Retinal pigment epithelial cell (primary cell): ENCODE data around the gene RAPGEF6.
A peak's percentile ranks its signal among the peaks of the same experiment; 100 is the strongest.

Experiments used
- DNase-seq: peaks from one replicate; pipeline ENCODE4 v3.0.0-alpha.2; 2010; ENCODE audit warnings: low read depth
- H3K4me3 ChIP-seq: 2 replicates; pipeline ENCODE4 v1.5.1; 2011; ENCODE audit warnings: mild to moderate bottlenecking, low read length, control low read depth, moderate library complexity
- CTCF ChIP-seq: conservative IDR thresholded peaks from 2 replicates; pipeline ENCODE4 v1.5.1; 2011; ENCODE audit warnings: low read depth, low read length, control low read depth, inconsistent platforms

Gene RAPGEF6

DNA sequence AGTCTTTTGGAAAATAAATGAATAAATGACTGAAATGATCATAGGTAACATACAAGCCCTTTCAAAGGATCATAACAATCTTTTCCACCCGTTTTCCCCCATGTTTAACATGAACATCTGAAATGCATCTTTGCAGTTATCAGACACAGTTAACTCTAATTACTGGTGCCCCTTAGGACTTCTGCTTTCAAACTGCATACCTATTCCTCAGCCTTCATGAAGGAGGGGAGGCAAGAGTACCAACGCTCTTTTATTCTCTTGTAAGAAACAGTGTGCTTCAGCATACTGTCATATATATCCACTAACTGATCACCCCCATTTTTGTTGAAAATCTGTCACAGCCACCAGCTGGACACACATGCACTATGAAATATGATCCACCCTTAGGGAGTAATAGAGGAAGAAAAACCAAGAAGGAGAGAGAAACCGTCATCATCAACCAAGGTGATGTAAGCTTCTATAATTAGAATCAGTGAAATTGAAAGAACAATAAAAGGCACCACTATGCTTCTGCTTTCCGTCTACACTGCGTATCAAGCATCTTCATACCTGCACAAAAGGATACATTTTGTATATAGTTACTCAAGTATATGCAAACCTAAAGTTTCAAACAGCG, 98.7 kb downstream of the RAPGEF6 start:
- no peak for DNase-seq
- no peak overlapping the region for H3K4me3 ChIP-seq
- no peak for TF ChIP-seq CTCF

DNA sequence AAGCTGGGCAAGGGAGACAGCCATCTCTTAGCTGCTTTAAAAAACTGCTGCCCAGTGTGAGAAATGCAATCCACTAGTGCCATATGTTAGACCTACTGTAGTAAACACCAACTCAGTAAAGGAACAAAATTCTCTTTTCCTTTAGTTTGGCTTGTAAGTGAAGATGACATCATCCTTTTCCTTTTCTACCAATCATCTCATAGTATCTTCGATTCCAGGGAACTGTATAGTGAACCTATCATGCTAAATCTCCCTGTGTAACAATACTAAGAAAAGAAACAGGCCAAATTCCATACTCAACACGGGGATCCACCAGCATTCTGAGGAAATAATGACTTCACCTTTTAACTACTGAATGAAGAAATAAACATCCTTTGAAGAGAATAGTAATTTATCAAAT, 100.1 kb downstream of the RAPGEF6 start:
- H3K4me3 ChIP-seq: no peak overlapping the region
- no peak for DNase-seq
- TF ChIP-seq CTCF: no peak

GRCh38 chr5:131533836-131534235, 101.2 kb downstream of the RAPGEF6 start:
- no peak overlapping the region for H3K4me3 ChIP-seq
- DNase-seq: no peak
- peak; percentile 27 for TF ChIP-seq CTCF

DNA sequence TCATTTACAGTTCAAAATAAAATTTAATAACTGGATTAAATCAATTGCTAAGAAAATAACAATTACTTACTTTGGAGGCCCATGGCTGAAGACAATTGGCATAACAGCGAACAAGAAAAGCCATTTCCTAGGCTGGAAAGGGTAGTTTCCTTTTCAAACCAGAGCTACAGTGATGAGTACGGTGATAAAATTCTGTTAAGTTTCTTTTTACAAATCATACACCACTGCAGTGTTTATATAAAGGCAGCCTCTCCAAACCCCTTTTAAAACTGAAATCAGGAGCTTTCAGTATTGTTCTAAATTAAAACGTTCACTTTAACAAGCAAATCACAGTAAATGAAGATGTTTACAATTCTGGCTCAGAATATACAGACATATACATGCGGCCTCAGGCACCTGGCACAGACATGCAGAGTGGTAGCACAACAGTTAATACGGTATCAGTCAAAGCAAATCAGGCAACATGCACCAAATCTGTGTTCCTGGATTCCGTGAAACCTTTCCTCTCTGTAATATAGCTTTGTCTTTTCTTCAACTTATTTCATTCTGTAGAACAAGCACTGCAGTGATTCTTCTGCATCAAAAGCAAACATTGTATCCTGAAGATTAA, 102.9 kb downstream of the RAPGEF6 start:
- no peak for DNase-seq
- no peak overlapping the region for H3K4me3 ChIP-seq
- TF ChIP-seq CTCF: no peak

- no peak for DNase-seq
- TF ChIP-seq CTCF: no peak
- no peak overlapping the region for H3K4me3 ChIP-seq
These were observed 104.2 kb downstream of the RAPGEF6 start for GRCh38 chr5:131530706-131531331.

- no peak for DNase-seq
- H3K4me3 ChIP-seq: no peak overlapping the region
- no peak for TF ChIP-seq CTCF
These were observed 106.3 kb downstream of the RAPGEF6 start for GRCh38 chr5:131528682-131529081.

- TF ChIP-seq CTCF: no peak
- no peak for DNase-seq
- no peak overlapping the region for H3K4me3 ChIP-seq
These were observed 109.2 kb downstream of the RAPGEF6 start for GRCh38 chr5:131525805-131526204.
